ENCODE data around the gene EME2.
A peak's percentile ranks its signal among the peaks of the same experiment; 100 is the strongest.

EME2 gene

DNA sequence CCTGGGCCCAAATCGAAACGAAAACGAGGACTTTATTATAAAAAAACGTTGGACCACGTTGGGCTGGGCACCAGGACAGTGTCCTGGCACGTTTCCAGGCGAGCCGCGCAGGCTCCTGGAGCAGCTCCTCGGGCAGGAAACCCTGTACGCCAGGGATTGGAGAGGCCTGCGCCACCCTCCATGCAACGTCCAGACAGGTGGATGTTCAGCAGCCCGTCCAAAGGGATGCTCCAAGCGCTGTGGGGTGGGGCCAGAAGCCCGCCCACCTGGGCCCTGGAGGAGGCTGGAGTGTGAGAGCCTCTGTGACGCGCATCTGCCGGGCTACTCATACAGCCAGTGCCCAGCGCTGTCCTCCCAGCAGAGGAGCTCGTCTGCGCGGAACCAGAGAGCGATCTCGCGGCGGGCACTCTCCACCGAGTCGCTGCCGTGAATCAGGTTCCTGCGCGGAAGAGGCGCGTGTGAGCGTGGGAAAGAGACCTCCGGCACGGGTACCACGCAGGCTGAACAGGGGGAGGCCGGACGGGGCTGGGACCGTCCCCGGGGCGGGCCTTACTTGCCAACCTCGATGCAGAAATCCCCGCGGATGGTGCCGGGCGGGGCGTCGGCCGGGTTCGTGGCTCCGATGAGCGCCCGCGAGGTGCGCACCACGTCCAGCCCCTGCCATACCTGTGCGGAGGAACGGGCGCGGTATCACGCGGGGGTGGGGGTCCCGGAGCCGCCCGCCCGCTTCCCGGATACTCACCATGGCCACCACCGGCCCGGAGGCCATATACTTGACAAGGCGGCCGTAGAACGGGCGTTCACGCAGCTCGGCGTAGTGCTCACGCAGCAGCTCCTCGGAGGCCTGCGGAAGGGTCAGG, 2.1 kb upstream of the EME2 start:
- Histone ChIP-seq H3K14ac (ENCODE audit: low read length) (peak overlapping the region; percentile 65), H3K4me2 (ENCODE audit: low read length) (peak overlapping the region; percentile 94), H3K79me2 (ENCODE audit: control insufficient read depth, insufficient read depth, low read length, poor library complexity) (peaks cover 15% of the 10 kb centered on the region), H3K27me3 (ENCODE audit: insufficient read depth, low read length) (no peaks in the 10 kb centered on the region), H4K12ac (ENCODE audit: low read depth, low read length) (peak overlapping the region; percentile 39), H3K79me1 (ENCODE audit: low read length) (peaks cover 22% of the 10 kb centered on the region), H3K4me1 (ENCODE audit: control insufficient read depth in 1 of 2, insufficient read depth in 2 of 2, low read length in 2 of 2) (peaks cover 10 to 18% of the 10 kb centered on the region in 2 experiments), H2BK5ac (ENCODE audit: low read depth, low read length, poor library complexity) (no peak overlapping the region), H3K18ac (ENCODE audit: low read length) (peak overlapping the region; percentile 37), H4K8ac (ENCODE audit: low read depth, low read length) (peak overlapping the region; percentile 0), H2BK12ac (ENCODE audit: low read length) (no peak overlapping the region), H3K4me3 (ENCODE audit: low read depth, low read length) (peak overlapping the region; percentile 77), H3K23ac (ENCODE audit: low read length) (no peak overlapping the region), H3K27ac (ENCODE audit: low read depth, low read length) (no peak overlapping the region), H3K36me3 (ENCODE audit: control insufficient read depth in 1 of 2, insufficient read depth in 2 of 2, low read length in 2 of 2) (peaks cover 46 to 52% of the 10 kb centered on the region in 2 experiments), H3K9me3 (ENCODE audit: insufficient read depth, low read depth, low read length) (peaks cover 2% of the 10 kb centered on the region), H2AFZ (ENCODE audit: insufficient read depth, low read length, poor library complexity) (no peak overlapping the region), H2BK120ac (ENCODE audit: insufficient read depth, low read length, poor library complexity) (no peak overlapping the region), H2AK5ac (ENCODE audit: low read length) (peak overlapping the region; percentile 11), H3K4ac (ENCODE audit: low read depth, low read length) (peak overlapping the region; percentile 33), H3K9ac (ENCODE audit: low read length) (peak overlapping the region; percentile 10), H4K91ac (ENCODE audit: low read depth, low read length) (peak overlapping the region; percentile 8)
- DNase-seq = peak; percentile 81 to 84
- WGBS (ENCODE audit: extremely low coverage, insufficient coverage, insufficient read length) = no CpG with 5 or more reads among the region's 81 CpGs

- H3K14ac ChIP-seq (ENCODE audit: low read length) = peak within 1 kb of the TSS; percentile 65
- peaks cover 10 to 18% of the 10 kb centered on the region in 2 experiments for H3K4me1 ChIP-seq (ENCODE audit: control insufficient read depth in 1 of 2, insufficient read depth in 2 of 2, low read length in 2 of 2)
- peak within 1 kb of the TSS; percentile 94 for H3K4me2 ChIP-seq (ENCODE audit: low read length)
- peak within 1 kb of the TSS; percentile 68 for H3K4ac ChIP-seq (ENCODE audit: low read depth, low read length)
- peaks cover 15% of the 10 kb centered on the region for H3K79me2 ChIP-seq (ENCODE audit: control insufficient read depth, insufficient read depth, low read length, poor library complexity)
- no CpG with 5 or more reads among the region's 79 CpGs for WGBS (ENCODE audit: extremely low coverage, insufficient coverage, insufficient read length)
- no peaks in the 10 kb centered on the region for H3K27me3 ChIP-seq (ENCODE audit: insufficient read depth, low read length)
- H3K9me3 ChIP-seq (ENCODE audit: insufficient read depth, low read depth, low read length) = peaks cover 2% of the 10 kb centered on the region
- H3K9ac ChIP-seq (ENCODE audit: low read length) = peak within 1 kb of the TSS; percentile 89
- H2AK5ac ChIP-seq (ENCODE audit: low read length) = peak within 1 kb of the TSS; percentile 17
- no peak within 1 kb of the TSS for H2BK12ac ChIP-seq (ENCODE audit: low read length)
- peaks cover 22% of the 10 kb centered on the region for H3K79me1 ChIP-seq (ENCODE audit: low read length)
- H3K23ac ChIP-seq (ENCODE audit: low read length) = no peak within 1 kb of the TSS
- H3K4me3 ChIP-seq (ENCODE audit: low read depth, low read length) = peak within 1 kb of the TSS; percentile 95
- peak within 1 kb of the TSS; percentile 64 for H3K18ac ChIP-seq (ENCODE audit: low read length)
- peak within 1 kb of the TSS; percentile 50 for H4K12ac ChIP-seq (ENCODE audit: low read depth, low read length)
- DNase-seq = peak; percentile 55 to 71
- H3K27ac ChIP-seq (ENCODE audit: low read depth, low read length) = no peak within 1 kb of the TSS
- H2BK120ac ChIP-seq (ENCODE audit: insufficient read depth, low read length, poor library complexity) = no peak within 1 kb of the TSS
- H4K91ac ChIP-seq (ENCODE audit: low read depth, low read length) = peak within 1 kb of the TSS; percentile 78
- no peak within 1 kb of the TSS for H2BK5ac ChIP-seq (ENCODE audit: low read depth, low read length, poor library complexity)
- H2AFZ ChIP-seq (ENCODE audit: insufficient read depth, low read length, poor library complexity) = peak within 1 kb of the TSS; percentile 81
- peaks cover 46 to 52% of the 10 kb centered on the region in 2 experiments for H3K36me3 ChIP-seq (ENCODE audit: control insufficient read depth in 1 of 2, insufficient read depth in 2 of 2, low read length in 2 of 2)
- H4K8ac ChIP-seq (ENCODE audit: low read depth, low read length) = peak within 1 kb of the TSS; percentile 88
Measured at GRCh38 chr16:1771188-1771863, 1.3 kb upstream of the EME2 start, which contains the start of gene NME3. Gene NME3 (minus strand): TSS chr16:1771543. CDS start chr16:1771534, 9 bp downstream.

- Histone ChIP-seq H3K9me3 (ENCODE audit: insufficient read depth, low read depth, low read length) (peaks cover 2% of the 10 kb centered on the region), H3K79me1 (ENCODE audit: low read length) (peaks cover 22% of the 10 kb centered on the region), H3K36me3 (ENCODE audit: control insufficient read depth in 1 of 2, insufficient read depth in 2 of 2, low read length in 2 of 2) (peaks cover 46 to 52% of the 10 kb centered on the region in 2 experiments), H4K8ac (ENCODE audit: low read depth, low read length) (peak overlapping the region; percentile 88), H2AFZ (ENCODE audit: insufficient read depth, low read length, poor library complexity) (no peak overlapping the region), H2BK120ac (ENCODE audit: insufficient read depth, low read length, poor library complexity) (no peak overlapping the region), H3K79me2 (ENCODE audit: control insufficient read depth, insufficient read depth, low read length, poor library complexity) (peaks cover 15% of the 10 kb centered on the region), H2AK5ac (ENCODE audit: low read length) (peak overlapping the region; percentile 17), H3K23ac (ENCODE audit: low read length) (no peak overlapping the region), H4K91ac (ENCODE audit: low read depth, low read length) (peak overlapping the region; percentile 46), H3K27ac (ENCODE audit: low read depth, low read length) (no peak overlapping the region), H4K12ac (ENCODE audit: low read depth, low read length) (peak overlapping the region; percentile 50), H3K4me1 (ENCODE audit: control insufficient read depth in 1 of 2, insufficient read depth in 2 of 2, low read length in 2 of 2) (peaks cover 10 to 18% of the 10 kb centered on the region in 2 experiments), H3K18ac (ENCODE audit: low read length) (peak overlapping the region; percentile 44), H3K4ac (ENCODE audit: low read depth, low read length) (peak overlapping the region; percentile 68), H3K4me2 (ENCODE audit: low read length) (peak overlapping the region; percentile 94), H2BK12ac (ENCODE audit: low read length) (no peak overlapping the region), H3K9ac (ENCODE audit: low read length) (peak overlapping the region; percentile 51), H3K4me3 (ENCODE audit: low read depth, low read length) (peak overlapping the region; percentile 95), H3K14ac (ENCODE audit: low read length) (peak overlapping the region; percentile 52), H3K27me3 (ENCODE audit: insufficient read depth, low read length) (no peaks in the 10 kb centered on the region), H2BK5ac (ENCODE audit: low read depth, low read length, poor library complexity) (no peak overlapping the region)
- no peak for DNase-seq
- whole genome bisulfite sequencing (ENCODE audit: extremely low coverage, insufficient coverage, insufficient read length) = no CpG with 5 or more reads among the region's 22 CpGs
Measured at GRCh38 chr16:1771864-1772361, 697 bp upstream of the EME2 start.

Data from trophoblast cell (in vitro differentiated cells and primary cell).